CD4-positive, CD25-positive, alpha-beta regulatory T cell (primary cell): ENCODE measurements around the gene CHTF18. TPM values are rescaled to one million over a fixed set of nuclear protein-coding genes. Genes with fewer than 3 reads are reported as not detected.
"Not testable (repeated sequence)": the region's sequence is repeated elsewhere in the genome, so short reads cannot be mapped to it uniquely, and the experiment has no call there.

Experiments
- ATAC-seq, 2 donors: fragments of 150-1000 bp; cut with Tn5 transposase; one replicate each; pipeline ENCODE4 v1.10.0; 2021; ENCODE audit warnings: low read depth in 2 of 2, moderate number of reproducible peaks in 2 of 2, moderate library complexity in 1 of 2
- DNase-seq, 3 donors: peaks; one replicate each; pipeline versions ENCODE4 v3.0.0 to v3.0.0-alpha.2; 2012 to 2022; ENCODE audit warnings: mixed read lengths in 1 of 3
- H3K27ac ChIP-seq: one replicate; pipeline ENCODE4 v1.7.0; 2013; ENCODE audit warnings: mild to moderate bottlenecking, low read length; ENCODE audit not compliant: insufficient read depth, poor library complexity, severe bottlenecking
- H3K27me3 ChIP-seq: one replicate; pipeline ENCODE4 v1.7.0; 2013; ENCODE audit warnings: low read length; ENCODE audit not compliant: control insufficient read depth, insufficient read depth
- H3K36me3 ChIP-seq: one replicate; pipeline ENCODE4 v1.7.0; 2013; ENCODE audit warnings: mild to moderate bottlenecking, low read length, moderate library complexity; ENCODE audit not compliant: control insufficient read depth, insufficient read depth
- H3K4me1 ChIP-seq: 2 replicates; pipeline ENCODE4 v1.7.0; 2013; ENCODE audit warnings: mild to moderate bottlenecking, low read length; ENCODE audit not compliant: insufficient read depth, control insufficient read depth, poor library complexity, severe bottlenecking
- H3K4me3 ChIP-seq: one replicate; pipeline ENCODE4 v1.7.0; 2013; ENCODE audit warnings: low read depth, mild to moderate bottlenecking, low read length, moderate library complexity
- H3K9me3 ChIP-seq, 2 experiments: 1 replicate in 1 of 2; 2 replicates in 1 of 2; pipeline ENCODE4 v1.7.0; 2013; ENCODE audit warnings: low read length in 2 of 2, mild to moderate bottlenecking in 1 of 2, moderate library complexity in 1 of 2; ENCODE audit not compliant: control insufficient read depth in 2 of 2
- H3K27ac Mint-ChIP-seq, 3 donors: one replicate each; pipeline ENCODE4 v1.8.0; 2020 to 2022; ENCODE audit warnings: mild to moderate bottlenecking in 3 of 3, mixed read lengths in 3 of 3, moderate library complexity in 2 of 3
- H3K27me3 Mint-ChIP-seq: one replicate; pipeline ENCODE4 v1.8.0; 2022; ENCODE audit warnings: mild to moderate bottlenecking, mixed read lengths
- H3K36me3 Mint-ChIP-seq: one replicate; pipeline ENCODE4 v1.8.0; 2020; ENCODE audit warnings: mixed read lengths
- H3K4me1 Mint-ChIP-seq, 4 donors: one replicate each; pipeline ENCODE4 v1.8.0; 2020 to 2022; ENCODE audit warnings: mixed read lengths in 4 of 4, mild to moderate bottlenecking in 1 of 4
- H3K4me3 Mint-ChIP-seq, 4 donors: one replicate each; pipeline ENCODE4 v1.8.0; 2020 to 2022; ENCODE audit warnings: mild to moderate bottlenecking in 4 of 4, mixed read lengths in 4 of 4, moderate library complexity in 3 of 4
- H3K9me3 Mint-ChIP-seq, 7 donors: one replicate each; pipeline ENCODE4 v1.8.0; 2020 to 2022; ENCODE audit warnings: mixed read lengths in 7 of 7, mild to moderate bottlenecking in 3 of 7, moderate library complexity in 2 of 7
- polyA plus RNA-seq, 4 donors: library from polyadenylated mRNA; unstranded; fragments of 300-500 nt; fragmentation: Illumina TruSeq; gene quantifications; one replicate each; pipeline ENCODE4 v1.2.3, GENCODE V29; 2021
- total RNA-seq: library from RNA; stranded (reverse); gene quantifications from one replicate; pipeline ENCODE4 v1.2.3, GENCODE V29; 2022

The CHTF18 gene
- total and polyA plus RNA-seq, 5 donors from 2014 or later, result 1.1 to 28.8 (median 3.1) TPM

DNA sequence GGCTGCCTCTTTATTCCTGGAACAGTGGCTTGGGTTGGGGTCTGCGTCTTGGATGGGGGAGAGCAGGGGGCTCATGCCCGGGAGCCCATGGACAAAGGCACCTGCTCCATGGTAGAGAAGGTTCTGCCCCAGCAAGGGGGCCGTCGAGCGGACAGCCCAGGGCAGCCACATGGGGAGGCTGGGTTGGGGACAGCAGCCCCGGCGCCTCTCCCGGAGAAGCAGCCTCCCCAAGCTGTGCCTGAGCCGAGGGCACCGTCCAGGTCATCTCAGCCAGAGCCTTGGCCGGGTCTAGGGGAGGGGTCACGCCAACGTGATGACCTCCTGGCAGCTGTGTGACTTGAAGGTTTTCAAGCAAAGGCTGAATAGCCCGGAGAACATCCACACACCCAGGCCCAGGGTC is 45.0 kb downstream of the CHTF18 start:
- peaks cover 10 to 17% of the 10 kb centered on the region in 2 experiments for H3K9me3 ChIP-seq
- Mint-ChIP-seq H3K4me1 (no peaks in the 10 kb centered on the region), H3K4me3 (no peak overlapping the region), H3K36me3 (no peaks in the 10 kb centered on the region), H3K9me3 (peaks cover 0 to 16% (median 2%) of the 10 kb centered on the region in 7 donors), H3K27ac (no peak overlapping the region), H3K27me3 (no peaks in the 10 kb centered on the region)
- H3K27me3 ChIP-seq, result no peaks in the 10 kb centered on the region
- H3K27ac ChIP-seq, result no peak overlapping the region
- ATAC-seq, result no peak
- no peak for DNase-seq
- no peaks in the 10 kb centered on the region for H3K36me3 ChIP-seq
- no peaks in the 10 kb centered on the region for H3K4me1 ChIP-seq
- no peak overlapping the region for H3K4me3 ChIP-seq

DNA sequence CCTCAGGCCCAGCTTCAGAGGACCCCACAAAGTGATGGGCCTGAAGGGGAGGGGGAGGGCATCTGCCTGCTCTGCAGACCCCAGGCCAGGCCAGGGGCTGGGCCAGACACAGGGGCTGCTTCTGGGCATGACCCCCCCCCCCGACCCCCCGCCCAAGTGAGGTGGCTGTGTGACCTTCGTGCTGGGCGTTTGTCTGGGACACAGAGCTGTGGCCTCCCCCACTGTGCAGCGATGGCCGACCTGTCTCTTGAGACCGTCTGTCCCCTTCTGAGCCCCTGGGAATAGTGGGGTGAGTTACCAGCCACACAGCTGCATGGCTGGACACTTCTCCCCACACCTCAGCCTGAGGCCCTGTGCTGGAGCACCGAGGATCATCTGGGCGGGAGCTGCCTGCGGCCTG is 47.0 kb downstream of the CHTF18 start:
- Histone ChIP-seq H3K4me3 (no peak overlapping the region), H3K36me3 (no peaks in the 10 kb centered on the region), H3K27ac (no peak overlapping the region), H3K27me3 (no peaks in the 10 kb centered on the region), H3K4me1 (no peaks in the 10 kb centered on the region), H3K9me3 (peaks cover 10 to 17% of the 10 kb centered on the region in 2 experiments)
- no peak for DNase-seq
- H3K4me1 Mint-ChIP-seq, result no peaks in the 10 kb centered on the region
- H3K9me3 Mint-ChIP-seq, result peaks cover 0 to 16% (median 4%) of the 10 kb centered on the region in 7 donors
- no peak overlapping the region for H3K27ac Mint-ChIP-seq
- H3K36me3 Mint-ChIP-seq, result no peaks in the 10 kb centered on the region
- H3K27me3 Mint-ChIP-seq, result no peaks in the 10 kb centered on the region
- ATAC-seq, result no peak
- no peak overlapping the region for H3K4me3 Mint-ChIP-seq

DNA sequence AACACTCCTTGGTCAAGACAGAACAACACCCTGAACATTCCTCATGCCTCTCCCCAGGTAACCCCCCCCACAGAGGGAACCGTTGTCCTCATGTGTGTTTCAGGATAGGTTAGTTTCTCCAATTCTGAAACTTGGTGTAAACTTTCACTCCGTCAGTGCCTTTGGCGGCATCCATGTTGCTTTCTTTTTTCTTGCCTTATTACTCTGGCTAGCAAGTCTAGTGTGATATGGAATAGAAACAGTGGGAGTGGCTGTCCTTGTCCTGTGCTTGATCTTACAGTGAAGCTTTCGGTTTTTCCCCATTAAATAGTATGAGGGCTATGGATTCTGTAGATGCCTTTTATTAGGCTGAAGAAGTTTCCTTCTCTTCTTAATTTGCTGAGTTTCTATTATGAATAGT is 47.8 kb downstream of the CHTF18 start:
- no peak for DNase-seq
- Histone ChIP-seq H3K4me3 (no peak overlapping the region), H3K9me3 (peaks cover 10 to 17% of the 10 kb centered on the region in 2 experiments), H3K27me3 (no peaks in the 10 kb centered on the region), H3K27ac (no peak overlapping the region), H3K4me1 (no peaks in the 10 kb centered on the region), H3K36me3 (no peaks in the 10 kb centered on the region)
- no peak for ATAC-seq
- Mint-ChIP-seq H3K27me3 (no peaks in the 10 kb centered on the region), H3K4me3 (no peak overlapping the region), H3K4me1 (no peaks in the 10 kb centered on the region), H3K9me3 (peaks cover 0 to 16% (median 4%) of the 10 kb centered on the region in 7 donors), H3K36me3 (no peaks in the 10 kb centered on the region), H3K27ac (no peak overlapping the region)

DNA sequence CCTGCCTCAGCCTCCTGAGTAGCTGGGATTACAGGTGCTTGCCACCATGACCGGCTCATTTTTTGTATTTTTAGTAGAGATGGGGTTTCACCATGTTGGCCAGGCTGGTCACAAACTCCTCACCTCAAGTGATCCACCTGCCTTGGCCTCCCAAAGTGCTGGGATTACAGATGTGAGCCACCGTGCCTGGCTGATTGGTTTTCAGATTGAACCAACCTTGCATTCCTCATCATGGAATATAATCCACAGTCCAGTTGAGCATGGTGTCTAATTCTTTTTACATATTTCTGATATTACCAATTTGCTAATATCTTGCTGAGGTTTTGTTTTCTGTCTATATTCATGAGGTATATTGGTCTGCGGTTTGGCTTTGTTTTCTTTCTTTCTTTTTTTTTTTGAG is 48.4 kb downstream of the CHTF18 start:
- not testable (repeated sequence) for H3K27ac ChIP-seq, H3K36me3 ChIP-seq, DNase-seq, H3K4me1 ChIP-seq, ATAC-seq, H3K27me3 ChIP-seq, H3K4me1 Mint-ChIP-seq, H3K36me3 Mint-ChIP-seq, H3K27ac Mint-ChIP-seq, H3K4me3 ChIP-seq, H3K4me3 Mint-ChIP-seq, H3K27me3 Mint-ChIP-seq
- H3K9me3 ChIP-seq, result peaks cover 10 to 17% of the 10 kb centered on the region in 2 experiments
- peaks cover 0 to 16% (median 4%) of the 10 kb centered on the region in 7 donors for H3K9me3 Mint-ChIP-seq

DNA sequence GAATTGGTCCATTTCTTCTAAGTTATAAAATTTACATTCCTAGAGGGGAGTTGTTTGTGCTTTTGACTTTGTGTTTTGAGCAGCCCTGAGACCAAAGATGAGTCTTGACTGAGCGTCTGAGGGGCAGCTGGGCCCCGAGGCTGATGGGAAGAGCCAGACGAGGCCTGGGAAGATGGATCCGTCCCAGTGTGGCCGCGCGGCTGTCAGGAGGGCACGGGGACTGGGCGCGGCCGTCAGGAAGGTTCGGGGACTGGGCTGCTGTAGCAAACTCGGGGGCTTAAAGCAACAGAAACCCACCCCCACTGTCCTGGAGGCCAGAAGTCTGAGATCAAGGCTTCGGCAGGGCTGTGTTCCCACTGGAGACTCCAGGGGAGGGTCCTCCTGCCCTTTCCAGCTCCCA is 50.3 kb downstream of the CHTF18 start:
- Mint-ChIP-seq H3K27ac (no peak overlapping the region), H3K4me3 (no peak overlapping the region), H3K9me3 (peaks cover 0 to 16% (median 4%) of the 10 kb centered on the region in 7 donors), H3K36me3 (no peaks in the 10 kb centered on the region), H3K4me1 (no peaks in the 10 kb centered on the region), H3K27me3 (no peaks in the 10 kb centered on the region)
- Histone ChIP-seq H3K9me3 (peaks cover 10 to 17% of the 10 kb centered on the region in 2 experiments), H3K27me3 (no peaks in the 10 kb centered on the region), H3K27ac (no peak overlapping the region), H3K36me3 (no peaks in the 10 kb centered on the region), H3K4me1 (no peaks in the 10 kb centered on the region), H3K4me3 (no peak overlapping the region)
- no peak for ATAC-seq
- DNase-seq, result no peak

DNA sequence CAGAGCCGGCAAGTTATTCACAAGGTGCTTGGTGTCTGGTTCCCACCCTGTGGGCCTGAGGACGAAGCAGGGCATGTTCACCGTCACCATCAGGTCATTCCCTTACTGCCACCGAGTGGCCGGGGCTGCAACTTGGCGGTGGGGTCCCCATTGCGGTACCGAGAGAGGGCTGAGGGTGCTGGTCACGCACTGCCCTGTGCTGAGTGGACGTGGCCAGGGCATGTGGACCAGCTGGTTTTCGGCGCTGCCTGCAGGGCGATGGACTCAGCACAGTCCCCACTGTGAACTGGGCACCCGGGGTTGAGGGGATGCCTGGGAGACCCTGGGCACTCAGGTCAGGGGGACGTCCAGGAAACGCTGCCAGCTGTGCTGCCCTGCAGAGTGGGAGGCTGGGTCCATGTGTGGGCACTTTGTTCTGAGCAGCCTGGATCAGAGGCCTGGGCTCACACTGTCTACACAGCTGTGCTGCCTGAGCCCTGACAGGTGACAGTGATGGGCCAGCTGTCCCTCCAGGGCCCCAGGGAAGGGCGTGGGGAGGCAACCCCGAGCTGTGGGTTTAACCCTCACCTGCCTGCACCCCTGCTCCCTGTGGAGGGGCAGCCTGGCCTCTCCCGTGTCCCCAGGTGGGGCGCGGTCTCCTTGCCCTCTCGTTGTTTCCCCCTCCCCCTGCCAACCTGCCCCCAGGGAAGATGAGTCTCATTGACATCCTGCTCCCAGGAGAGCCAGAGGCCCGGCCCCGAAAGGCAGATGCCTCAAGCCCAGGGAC is 51.4 kb downstream of the CHTF18 start:
- no peak overlapping the region for H3K4me3 Mint-ChIP-seq
- Histone ChIP-seq H3K27me3 (no peaks in the 10 kb centered on the region), H3K36me3 (no peaks in the 10 kb centered on the region), H3K4me3 (no peak overlapping the region), H3K4me1 (no peaks in the 10 kb centered on the region), H3K27ac (no peak overlapping the region), H3K9me3 (peaks cover 10 to 17% of the 10 kb centered on the region in 2 experiments)
- peaks cover 0 to 16% (median 4%) of the 10 kb centered on the region in 7 donors for H3K9me3 Mint-ChIP-seq
- H3K27ac Mint-ChIP-seq, result no peak overlapping the region
- ATAC-seq, result no peak
- no peak for DNase-seq
- H3K4me1 Mint-ChIP-seq, result no peaks in the 10 kb centered on the region
- no peaks in the 10 kb centered on the region for H3K27me3 Mint-ChIP-seq
- no peaks in the 10 kb centered on the region for H3K36me3 Mint-ChIP-seq

DNA sequence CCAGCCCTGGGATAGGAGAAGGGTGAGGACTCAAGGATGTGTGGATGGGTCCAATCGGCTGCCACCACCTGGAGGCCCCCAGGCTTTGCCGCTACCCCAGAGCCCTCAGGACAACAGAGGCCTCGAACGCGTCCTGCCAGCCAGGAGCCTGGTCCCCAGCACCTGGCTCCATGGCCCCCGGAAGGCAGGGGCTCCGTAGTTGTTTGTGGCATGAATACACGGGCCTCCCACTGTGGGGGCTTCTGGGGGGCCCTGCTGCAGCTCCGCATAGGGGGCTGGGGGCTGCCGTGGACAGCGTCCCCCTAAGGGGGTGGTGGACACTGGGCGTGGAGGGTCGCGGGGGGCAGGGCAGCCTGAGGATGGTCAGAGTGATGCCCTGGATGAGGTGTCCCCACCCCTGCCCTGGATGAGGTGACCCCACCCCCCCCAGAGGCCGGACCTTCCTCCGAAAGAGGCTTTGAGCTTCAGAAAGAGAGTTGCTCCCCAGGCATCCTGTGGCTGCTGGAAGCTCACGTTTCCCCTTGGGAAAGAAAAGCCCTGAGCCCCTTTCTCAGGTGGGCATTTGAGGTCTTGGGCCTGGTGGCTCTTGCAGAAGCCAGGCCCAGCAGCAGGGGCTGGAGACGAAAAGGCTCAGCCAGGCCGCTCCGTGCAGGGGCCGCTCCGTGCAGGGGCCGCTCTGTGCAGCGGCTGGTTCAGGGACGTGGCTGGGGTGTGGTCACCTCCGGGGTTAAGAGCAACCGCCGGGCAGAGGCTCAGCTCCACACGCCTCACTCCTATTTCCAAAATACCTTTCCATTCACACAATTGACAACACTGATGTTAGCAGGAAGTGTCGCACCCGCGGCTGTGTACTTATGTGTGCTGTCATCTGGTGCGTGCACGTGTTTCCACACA is 52.4 kb downstream of the CHTF18 start:
- Histone ChIP-seq H3K4me1 (no peaks in the 10 kb centered on the region), H3K4me3 (no peak overlapping the region), H3K27ac (no peak overlapping the region), H3K36me3 (no peaks in the 10 kb centered on the region), H3K27me3 (no peaks in the 10 kb centered on the region), H3K9me3 (peaks cover 10 to 13% of the 10 kb centered on the region in 2 experiments)
- Mint-ChIP-seq H3K4me1 (no peaks in the 10 kb centered on the region), H3K9me3 (peaks cover 0 to 13% (median 2%) of the 10 kb centered on the region in 7 donors), H3K27me3 (no peaks in the 10 kb centered on the region), H3K36me3 (no peaks in the 10 kb centered on the region), H3K4me3 (no peak overlapping the region), H3K27ac (no peak overlapping the region)
- ATAC-seq, result no peak
- DNase-seq, result no peak
